Measurements from ENCODE around the gene LPAR2. TPM values are rescaled to one million over a fixed set of nuclear protein-coding genes. Genes with fewer than 3 reads are reported as not detected.

The LPAR2 gene
- total RNA-seq, 1 donor: 0.72 TPM

DNA sequence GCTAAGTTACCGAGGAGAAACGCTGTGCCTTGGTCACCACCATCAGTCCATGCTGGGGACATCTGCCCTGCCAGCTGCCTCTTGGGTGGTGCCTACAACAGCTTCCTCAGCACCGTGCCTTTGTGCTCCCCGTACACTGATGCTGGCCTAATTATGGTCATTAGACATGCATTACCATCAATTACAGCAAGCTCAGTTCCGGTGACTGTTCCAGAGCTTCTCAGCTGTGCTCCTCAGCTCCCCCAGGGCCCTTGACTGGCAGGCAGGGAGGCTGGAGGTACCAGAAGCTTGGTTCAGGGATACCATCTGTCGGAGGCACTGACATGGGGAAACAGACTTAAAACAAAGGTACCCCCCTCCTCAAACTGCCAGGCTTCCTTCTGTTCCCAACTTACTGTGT is 49.8 kb downstream of the LPAR2 start:
- TF ChIP-seq, protein P1, sequence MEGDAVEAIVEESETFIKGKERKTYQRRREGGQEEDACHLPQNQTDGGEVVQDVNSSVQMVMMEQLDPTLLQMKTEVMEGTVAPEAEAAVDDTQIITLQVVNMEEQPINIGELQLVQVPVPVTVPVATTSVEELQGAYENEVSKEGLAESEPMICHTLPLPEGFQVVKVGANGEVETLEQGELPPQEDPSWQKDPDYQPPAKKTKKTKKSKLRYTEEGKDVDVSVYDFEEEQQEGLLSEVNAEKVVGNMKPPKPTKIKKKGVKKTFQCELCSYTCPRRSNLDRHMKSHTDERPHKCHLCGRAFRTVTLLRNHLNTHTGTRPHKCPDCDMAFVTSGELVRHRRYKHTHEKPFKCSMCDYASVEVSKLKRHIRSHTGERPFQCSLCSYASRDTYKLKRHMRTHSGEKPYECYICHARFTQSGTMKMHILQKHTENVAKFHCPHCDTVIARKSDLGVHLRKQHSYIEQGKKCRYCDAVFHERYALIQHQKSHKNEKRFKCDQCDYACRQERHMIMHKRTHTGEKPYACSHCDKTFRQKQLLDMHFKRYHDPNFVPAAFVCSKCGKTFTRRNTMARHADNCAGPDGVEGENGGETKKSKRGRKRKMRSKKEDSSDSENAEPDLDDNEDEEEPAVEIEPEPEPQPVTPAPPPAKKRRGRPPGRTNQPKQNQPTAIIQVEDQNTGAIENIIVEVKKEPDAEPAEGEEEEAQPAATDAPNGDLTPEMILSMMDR (IDR thresholded peaks at IDR 0.05; ENCODE audit: extremely low read depth, low read depth, low read length): no peak
- no peaks in the 10 kb centered on the region for H3K36me3 ChIP-seq (ENCODE audit: insufficient read depth, low read length)
- DNase-seq (ENCODE audit: insufficient read length, low spot score, missing footprints): peak; percentile 46
- no peaks in the 10 kb centered on the region for H3K9me3 ChIP-seq (ENCODE audit: low read depth, low read length)
- H3K27ac ChIP-seq (ENCODE audit: low read depth, low read length): no peak overlapping the region
- no peaks in the 10 kb centered on the region for H4K20me1 ChIP-seq (ENCODE audit: insufficient read depth, low read length)
- H3K4me3 ChIP-seq (ENCODE audit: insufficient read depth, low read length): no peak overlapping the region
- no peaks in the 10 kb centered on the region for H3K79me2 ChIP-seq (ENCODE audit: insufficient read depth, low read length)
- H3K27me3 ChIP-seq (ENCODE audit: insufficient read depth, low read length): no peaks in the 10 kb centered on the region
- H2AFZ ChIP-seq (ENCODE audit: low read length): no peak overlapping the region
- no peak overlapping the region for H3K4me2 ChIP-seq (ENCODE audit: insufficient read depth, low read length)
- H3K4me1 ChIP-seq (ENCODE audit: insufficient read depth, low read length): no peaks in the 10 kb centered on the region

DNA sequence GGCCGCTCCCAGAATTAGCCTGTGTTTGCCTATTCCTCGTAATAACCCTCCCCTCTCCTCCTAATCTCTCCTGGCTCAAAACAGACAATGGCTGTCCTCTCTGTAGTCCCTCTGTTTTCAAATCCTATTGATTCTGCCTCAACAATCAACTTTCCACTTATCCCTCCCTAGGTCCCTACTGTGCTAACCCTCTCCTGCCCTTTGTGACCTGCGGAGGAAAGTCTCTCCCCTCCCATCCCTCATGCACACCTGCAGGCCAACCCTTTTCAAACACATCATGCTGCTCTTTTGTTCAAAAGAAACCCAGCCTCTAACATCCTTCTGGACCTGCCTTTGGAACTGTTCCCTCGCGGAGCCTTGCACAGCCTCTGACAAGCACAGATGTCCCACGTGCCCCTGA is 52.6 kb downstream of the LPAR2 start:
- Histone ChIP-seq H3K27me3 (ENCODE audit: insufficient read depth, low read length) (no peaks in the 10 kb centered on the region), H2AFZ (ENCODE audit: low read length) (no peak overlapping the region), H3K27ac (ENCODE audit: low read depth, low read length) (no peak overlapping the region), H3K79me2 (ENCODE audit: insufficient read depth, low read length) (no peaks in the 10 kb centered on the region), H3K4me3 (ENCODE audit: insufficient read depth, low read length) (no peak overlapping the region), H3K36me3 (ENCODE audit: insufficient read depth, low read length) (no peaks in the 10 kb centered on the region), H3K9me3 (ENCODE audit: low read depth, low read length) (no peaks in the 10 kb centered on the region), H3K4me1 (ENCODE audit: insufficient read depth, low read length) (no peaks in the 10 kb centered on the region), H3K4me2 (ENCODE audit: insufficient read depth, low read length) (no peak overlapping the region), H4K20me1 (ENCODE audit: insufficient read depth, low read length) (no peaks in the 10 kb centered on the region)
- peak; percentile 9 for DNase-seq (ENCODE audit: insufficient read length, low spot score, missing footprints)
- TF ChIP-seq, protein P1 (IDR thresholded peaks at IDR 0.05; ENCODE audit: extremely low read depth, low read depth, low read length): no peak

Other genes with a start within 250 kb of the LPAR2 start
- 48.6 and 48.9 TPM in 2 replicates for gene GATAD2A, start 222.5 kb downstream of the LPAR2 start, total RNA-seq
- 2.7 and 4.3 TPM in 2 replicates for gene TSSK6, start 112.7 kb downstream of the LPAR2 start, total RNA-seq
- gene NDUFA13, start 112.0 kb downstream of the LPAR2 start, total RNA-seq: 160 and 202 TPM in 2 replicates
- under 0.01 and 0.29 TPM in 2 replicates for gene YJEFN3, start 99.3 kb downstream of the LPAR2 start, total RNA-seq
- gene CILP2, start 90.0 kb downstream of the LPAR2 start, total RNA-seq: 0.72 and 0.88 TPM in 2 replicates
- gene PBX4, start 9.5 kb downstream of the LPAR2 start, total RNA-seq: 0.36 and 0.88 TPM in 2 replicates
- gene GMIP, start 15.4 kb upstream of the LPAR2 start, total RNA-seq: 4.7 and 6.5 TPM in 2 replicates
- gene ATP13A1, start 35.5 kb upstream of the LPAR2 start, total RNA-seq: 43.3 and 65.9 TPM in 2 replicates
- gene ZNF101, start 40.6 kb upstream of the LPAR2 start, total RNA-seq: 7.2 and 9.4 TPM in 2 replicates
- 6.5 and 7.4 TPM in 2 replicates for gene ZNF14, start 104.9 kb upstream of the LPAR2 start, total RNA-seq
- 14.8 and 18.9 TPM in 2 replicates for gene ZNF506, start 193.5 kb upstream of the LPAR2 start, total RNA-seq
- gene ZNF253, start 237.7 kb upstream of the LPAR2 start, total RNA-seq: 4.0 and 5.0 TPM in 2 replicates